Esophagus muscularis mucosa (tissue), 4 donors: Measurements from ENCODE around the gene DESI2. TPM values are rescaled to one million over a fixed set of nuclear protein-coding genes. Genes with fewer than 3 reads are reported as not detected.
"Not testable (repeated sequence)": the region's sequence is repeated elsewhere in the genome, so short reads cannot be mapped to it uniquely, and the experiment has no call there.

ENCODE experiments used
- DNase-seq: peaks from one replicate; pipeline ENCODE4 v3.0.0-alpha.2; 2017; ENCODE audit errors: extremely low spot score
- H3K27ac ChIP-seq, 4 donors: fragments of 200-600 bp; sonication (generic); replicated peaks in 1 of 4; 1 replicate in 3 of 4; 2 replicates in 1 of 4; pipeline ENCODE4 v1.5.1; 2016 to 2019; ENCODE audit warnings: mild to moderate bottlenecking in 1 of 4
- H3K27me3 ChIP-seq, 4 donors: fragments of 200-600 bp; sonication (generic); one replicate each; pipeline versions ENCODE4 v1.5.1 to v1.6.0; 2016 to 2019
- H3K36me3 ChIP-seq, 4 donors: fragments of 200-600 bp; sonication (generic); one replicate each; pipeline ENCODE4 v1.5.1; 2016 to 2019
- H3K4me1 ChIP-seq, 4 donors: fragments of 200-600 bp; sonication (generic); one replicate each; pipeline ENCODE4 v1.5.1; 2016 to 2019
- H3K4me3 ChIP-seq, 4 donors: fragments of 200-600 bp; sonication (generic); 1 replicate in 2 of 4; 2 replicates in 2 of 4; pipeline ENCODE4 v1.5.1; 2016 to 2019; ENCODE audit warnings: mild to moderate bottlenecking in 4 of 4, moderate library complexity in 1 of 4
- H3K9me3 ChIP-seq, 4 donors: fragments of 200-600 bp; sonication (generic); 1 replicate in 3 of 4; 2 replicates in 1 of 4; pipeline ENCODE4 v1.5.1; 2016 to 2019
- CTCF ChIP-seq, 3 experiments: fragments of 200-600 bp in 2 of 3; fragments of 450-650 bp in 1 of 3; sonication (generic) in 2 of 3; IDR thresholded peaks; one replicate each; pipeline ENCODE4 v1.5.1; 2017 to 2019; ENCODE audit warnings: antibody characterized with exemption in 3 of 3, mild to moderate bottlenecking in 2 of 3, moderate library complexity in 1 of 3
- EP300 ChIP-seq: sonication (generic); formaldehyde crosslinking; IDR thresholded peaks from one replicate; pipeline ENCODE4 v1.6.1; 2017; ENCODE audit warnings: antibody characterized with exemption
- POLR2A ChIP-seq: fragments of 450-650 bp; IDR thresholded peaks from one replicate; pipeline ENCODE4 v1.6.1; 2017; ENCODE audit warnings: antibody characterized with exemption, moderate library complexity, mild to moderate bottlenecking, low read depth
- POLR2AphosphoS5 ChIP-seq, 2 donors: sonication (generic); formaldehyde crosslinking; IDR thresholded peaks; one replicate each; pipeline ENCODE4 v1.6.1; 2017; ENCODE audit warnings: antibody characterized with exemption in 2 of 2
- WGBS: methylation state at CpG from one replicate; pipeline ENCODE4 v1.1.5; 2018; 5-methylcytosine and 5-hydroxymethylcytosine counted together
- intact Hi-C: fragments of 100-400 bp; cut with DNase I; formaldehyde crosslinking; loops from one replicate; pipeline ENCODE4 v1.15.1; 2023
- total RNA-seq, 4 donors: library from RNA; depleted of rRNA; stranded (reverse); fragments of >200 nt; gene quantifications; one replicate each; pipeline versions ENCODE4 v1.1.0 to v1.2.1, GENCODE V29; 2016

DESI2 gene
- total RNA-seq, 4 donors from 2014 or later = 30.3 to 59.6 (median 31.4) TPM

- 88% methylated on average over 1 of the region's 1 CpG for WGBS
- no peaks in the 10 kb centered on the region for H3K27me3 ChIP-seq
- H3K4me1 ChIP-seq = peaks cover 11 to 29% (median 20%) of the 10 kb centered on the region in 4 donors
- H3K9me3 ChIP-seq = no peaks in the 10 kb centered on the region
- H3K4me3 ChIP-seq = no peak overlapping the region
- no peak for DNase-seq
- intact Hi-C loops = no loop called here
- H3K36me3 ChIP-seq = peaks cover 0 to 13% (median 3%) of the 10 kb centered on the region in 4 donors
- TF ChIP-seq EP300 = no peak
- no peak for TF ChIP-seq POLR2A
- no peak for TF ChIP-seq POLR2AphosphoS5 (IDR thresholded peaks at IDR 0.05)
- TF ChIP-seq CTCF (IDR thresholded peaks at IDR 0.05) = no peak
- H3K27ac ChIP-seq = no peak overlapping the region
Observed at GRCh38 chr1:244680667-244681066, 27.7 kb downstream of the DESI2 start.

- WGBS = 91% methylated on average over 4 of the region's 4 CpGs
- peaks cover 0 to 23% (median 7%) of the 10 kb centered on the region in 4 donors for H3K36me3 ChIP-seq
- intact Hi-C loops, H3K27ac ChIP-seq, DNase-seq, H3K27me3 ChIP-seq, H3K9me3 ChIP-seq, H3K4me3 ChIP-seq: not testable (repeated sequence)
- peaks cover 13 to 29% (median 20%) of the 10 kb centered on the region in 4 donors for H3K4me1 ChIP-seq
Observed at GRCh38 chr1:244682087-244682486, 29.2 kb downstream of the DESI2 start.

- H3K36me3 ChIP-seq = peaks cover 35 to 92% (median 61%) of the 10 kb centered on the region in 4 donors
- DNase-seq = no peak
- 84% methylated on average over 2 of the region's 2 CpGs for WGBS
- no peaks in the 10 kb centered on the region for H3K27me3 ChIP-seq
- no peaks in the 10 kb centered on the region for H3K9me3 ChIP-seq
- intact Hi-C loops = no loop called here
- TF ChIP-seq POLR2AphosphoS5 (IDR thresholded peaks at IDR 0.05) (no peak), POLR2A (no peak), EP300 (no peak), CTCF (IDR thresholded peaks at IDR 0.05) (no peak)
- no peak overlapping the region for H3K27ac ChIP-seq
- no peaks in the 10 kb centered on the region for H3K4me1 ChIP-seq
- H3K4me3 ChIP-seq = no peak overlapping the region
Observed at GRCh38 chr1:244695937-244696336, 43.0 kb downstream of the DESI2 start.

- DNase-seq = no peak
- 98% methylated on average over 4 of the region's 4 CpGs for WGBS
- no peaks in the 10 kb centered on the region for H3K4me1 ChIP-seq
- no peaks in the 10 kb centered on the region for H3K9me3 ChIP-seq
- no peaks in the 10 kb centered on the region for H3K27me3 ChIP-seq
- TF ChIP-seq CTCF (IDR thresholded peaks at IDR 0.05) (no peak), POLR2A (no peak), POLR2AphosphoS5 (IDR thresholded peaks at IDR 0.05) (no peak), EP300 (no peak)
- no peak overlapping the region for H3K4me3 ChIP-seq
- intact Hi-C loops = no loop called here
- no peak overlapping the region for H3K27ac ChIP-seq
- H3K36me3 ChIP-seq = peaks cover 10 to 68% (median 49%) of the 10 kb centered on the region in 4 donors
Observed at GRCh38 chr1:244699741-244700140, 46.8 kb downstream of the DESI2 start.

GRCh38 chr1:244700808-244701207 is 47.9 kb downstream of the DESI2 start:
- Histone ChIP-seq H3K4me1 (peaks cover 0 to 3% (median 0%) of the 10 kb centered on the region in 4 donors), H3K27ac (no peak overlapping the region), H3K4me3 (no peak overlapping the region), H3K27me3 (no peaks in the 10 kb centered on the region), H3K9me3 (no peaks in the 10 kb centered on the region), H3K36me3 (peaks cover 9 to 63% (median 51%) of the 10 kb centered on the region in 4 donors)
- DNase-seq = no peak
- TF ChIP-seq POLR2AphosphoS5 (IDR thresholded peaks at IDR 0.05) (no peak), CTCF (IDR thresholded peaks at IDR 0.05) (no peak), EP300 (no peak), POLR2A (no peak)
- 96% methylated on average over 1 of the region's 1 CpG for WGBS
- intact Hi-C loops = no loop called here
